ACC112 (cell line): ENCODE data around the gene KCNJ16.

ENCODE experiments used
- H2AFZ ChIP-seq: fragments of 200-600 bp; sonication (generic); one replicate; pipeline ENCODE4 v1.6.0; 2017; ENCODE audit warnings: antibody characterized with exemption, low read length; ENCODE audit not compliant: unreplicated experiment
- H3K27ac ChIP-seq: fragments of 200-600 bp; sonication (generic); 2 replicates; pipeline ENCODE4 v1.5.1; 2014; ENCODE audit warnings: low read depth, mild to moderate bottlenecking, antibody characterized with exemption, low read length, moderate library complexity
- H3K27me3 ChIP-seq: fragments of 200-600 bp; sonication (generic); 2 replicates; pipeline ENCODE4 v1.6.1; 2014; ENCODE audit warnings: mild to moderate bottlenecking, antibody characterized with exemption, low read length, moderate library complexity, mixed read lengths; ENCODE audit not compliant: insufficient read depth
- H3K36me3 ChIP-seq: fragments of 200-600 bp; sonication (generic); 2 replicates; pipeline ENCODE4 v1.6.1; 2016; ENCODE audit warnings: mild to moderate bottlenecking, antibody characterized with exemption, low read length, moderate library complexity, mixed read lengths; ENCODE audit not compliant: insufficient read depth
- H3K4me1 ChIP-seq: fragments of 200-600 bp; sonication (generic); one replicate; pipeline ENCODE4 v1.6.1; 2016; ENCODE audit warnings: low read length, mixed read lengths; ENCODE audit not compliant: insufficient read depth, unreplicated experiment, control insufficient read depth
- H3K4me3 ChIP-seq: fragments of 200-600 bp; sonication (generic); 2 replicates; pipeline ENCODE4 v1.5.1; 2014; ENCODE audit warnings: mild to moderate bottlenecking, low read depth, low read length
- H3K79me2 ChIP-seq: fragments of 200-600 bp; sonication (generic); one replicate; pipeline ENCODE4 v1.6.0; 2016; ENCODE audit warnings: low read length; ENCODE audit not compliant: control insufficient read depth, unreplicated experiment, insufficient read depth

KCNJ16 gene

GRCh38 chr17:70074956-70075355, at the start of gene KCNJ16:
Gene KCNJ16, plus strand, starts transcription at chr17:70075225. Its CDS starts 56,863 bp downstream, at chr17:70132088.
- no peaks in the 10 kb centered on the region for H3K27me3 ChIP-seq
- H3K79me2 ChIP-seq: no peaks in the 10 kb centered on the region
- no peak within 1 kb of the TSS for H3K27ac ChIP-seq
- H3K4me3 ChIP-seq: no peak within 1 kb of the TSS
- H2AFZ ChIP-seq: no peak within 1 kb of the TSS
- H3K4me1 ChIP-seq: peaks cover 4% of the 10 kb centered on the region
- H3K36me3 ChIP-seq: no peaks in the 10 kb centered on the region

DNA sequence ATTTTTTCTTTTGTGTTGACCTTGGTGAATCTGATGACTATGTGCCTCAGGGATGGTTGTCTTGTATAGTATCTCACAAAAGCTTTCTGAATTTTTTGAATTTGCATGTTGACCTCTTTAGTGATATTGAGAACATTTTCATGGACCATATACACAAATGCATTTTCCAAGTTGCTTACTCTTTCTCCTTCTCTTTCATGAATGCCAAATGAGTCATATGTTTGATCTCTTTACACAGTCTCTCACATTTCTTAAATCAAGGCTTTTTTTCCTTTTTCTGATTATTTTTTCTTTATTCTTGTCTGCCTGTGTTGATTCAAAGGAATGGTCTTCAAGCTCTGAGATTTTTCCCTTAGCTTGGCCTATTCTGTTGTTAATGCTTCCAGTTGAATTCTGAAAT, 46.6 kb upstream of the KCNJ16 start:
- Histone ChIP-seq H3K79me2 (no peaks in the 10 kb centered on the region), H3K4me3 (no peak overlapping the region), H3K4me1 (peaks cover 4% of the 10 kb centered on the region), H3K27me3 (no peaks in the 10 kb centered on the region), H3K36me3 (no peaks in the 10 kb centered on the region), H3K27ac (no peak overlapping the region), H2AFZ (peak overlapping the region; percentile 12)

DNA sequence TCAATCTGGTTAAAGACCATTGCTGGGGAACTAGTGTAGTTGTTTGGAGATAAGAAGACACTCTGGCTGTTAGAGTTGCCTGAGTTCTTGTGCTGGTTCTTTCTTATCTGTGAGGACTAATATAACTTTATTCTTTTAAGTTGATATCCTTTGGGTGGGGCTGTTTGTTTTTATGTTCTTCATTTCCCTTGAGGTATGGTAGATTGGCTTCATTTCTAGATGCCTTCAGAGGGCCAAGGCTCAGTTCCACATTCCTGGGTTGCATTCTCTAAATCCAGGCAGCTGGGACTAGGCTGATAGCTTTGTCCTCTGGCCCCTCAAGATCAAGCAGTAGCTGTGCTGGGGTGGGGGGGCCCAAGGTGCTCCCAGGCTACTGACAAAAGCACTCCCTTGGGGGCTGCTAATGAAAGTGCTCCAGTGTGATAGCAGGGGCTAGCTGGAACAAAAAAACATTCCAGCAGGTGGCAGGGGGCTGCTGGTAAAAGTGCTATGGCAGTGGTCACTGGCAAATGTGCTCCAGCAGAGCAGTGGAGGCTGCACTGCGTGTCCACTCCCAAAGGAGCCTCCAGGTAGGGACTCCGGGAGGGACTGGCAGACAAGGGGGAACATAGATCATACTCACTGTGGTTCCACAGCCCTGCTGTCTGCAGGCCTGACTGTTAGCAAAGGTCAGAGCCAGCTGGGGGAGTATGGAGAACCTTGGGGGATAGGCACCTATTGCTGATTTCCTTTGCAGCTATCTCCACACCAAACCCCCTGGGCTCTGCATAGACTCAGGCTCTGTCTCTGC, 45.9 kb upstream of the KCNJ16 start:
- Histone ChIP-seq H3K79me2 (no peaks in the 10 kb centered on the region), H3K36me3 (no peaks in the 10 kb centered on the region), H3K27me3 (no peaks in the 10 kb centered on the region), H2AFZ (peak overlapping the region; percentile 12), H3K27ac (no peak overlapping the region), H3K4me3 (no peak overlapping the region), H3K4me1 (peaks cover 4% of the 10 kb centered on the region)

DNA sequence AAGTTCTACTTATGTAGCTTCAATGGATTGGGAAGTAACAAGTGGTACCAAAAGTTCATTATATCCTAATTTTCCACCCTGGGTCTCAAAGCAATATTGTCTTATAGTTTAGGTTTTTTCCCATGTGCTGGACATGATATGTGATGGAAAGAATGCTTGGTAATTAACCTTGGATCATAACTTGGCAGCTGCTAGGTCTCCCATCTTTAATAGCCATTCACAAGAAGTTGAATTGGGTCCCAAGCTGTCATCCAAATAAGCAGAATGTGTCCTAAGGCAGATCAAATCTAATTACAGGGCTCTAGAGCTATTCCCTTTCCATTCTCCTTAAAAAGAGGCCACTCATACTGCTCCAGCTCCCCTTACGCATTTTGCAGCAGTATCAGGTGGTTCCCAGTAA, 44.7 kb upstream of the KCNJ16 start:
- Histone ChIP-seq H3K27me3 (no peaks in the 10 kb centered on the region), H2AFZ (no peak overlapping the region), H3K27ac (no peak overlapping the region), H3K79me2 (no peaks in the 10 kb centered on the region), H3K36me3 (no peaks in the 10 kb centered on the region), H3K4me1 (peaks cover 4% of the 10 kb centered on the region), H3K4me3 (no peak overlapping the region)

DNA sequence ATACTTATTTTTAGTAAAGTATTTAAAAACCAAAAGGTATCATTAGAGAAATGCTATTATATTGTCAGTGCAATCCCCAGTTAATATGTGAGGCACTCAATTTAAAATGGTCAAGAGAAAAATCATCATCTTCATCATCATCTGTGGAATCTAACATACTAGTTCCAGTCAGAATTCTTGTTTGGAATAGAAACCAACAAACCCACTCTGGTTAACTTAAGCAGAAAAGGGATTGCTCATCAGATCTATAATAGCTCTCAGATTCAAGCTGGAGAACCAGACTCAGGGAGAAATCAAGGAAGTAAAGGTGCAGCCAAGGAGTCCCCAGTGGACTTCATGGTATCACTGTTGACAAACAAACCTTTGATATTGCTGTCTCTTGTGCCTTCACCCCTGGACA, 43.7 kb upstream of the KCNJ16 start:
- Histone ChIP-seq H3K4me1 (peaks cover 4% of the 10 kb centered on the region), H2AFZ (no peak overlapping the region)

GRCh38 chr17:70033165-70033564, 41.9 kb upstream of the KCNJ16 start:
- Histone ChIP-seq H3K4me3 (no peak overlapping the region), H3K27ac (no peak overlapping the region), H3K36me3 (no peaks in the 10 kb centered on the region), H3K4me1 (peaks cover 4% of the 10 kb centered on the region), H2AFZ (no peak overlapping the region), H3K79me2 (no peaks in the 10 kb centered on the region), H3K27me3 (no peaks in the 10 kb centered on the region)

More for the DNA sequence above, 43.7 kb upstream of the KCNJ16 start:
- H3K27me3 ChIP-seq: no peaks in the 10 kb centered on the region
- H3K4me3 ChIP-seq: no peak overlapping the region
- H3K79me2 ChIP-seq: no peaks in the 10 kb centered on the region
- no peak overlapping the region for H3K27ac ChIP-seq
- no peaks in the 10 kb centered on the region for H3K36me3 ChIP-seq

- no peaks in the 10 kb centered on the region for H3K36me3 ChIP-seq
- no peak overlapping the region for H2AFZ ChIP-seq
- H3K4me3 ChIP-seq: no peak overlapping the region
- H3K27ac ChIP-seq: no peak overlapping the region
- no peaks in the 10 kb centered on the region for H3K4me1 ChIP-seq
- H3K79me2 ChIP-seq: no peaks in the 10 kb centered on the region
- H3K27me3 ChIP-seq: no peaks in the 10 kb centered on the region
Measured at GRCh38 chr17:70034158-70034557, 40.9 kb upstream of the KCNJ16 start.

DNA sequence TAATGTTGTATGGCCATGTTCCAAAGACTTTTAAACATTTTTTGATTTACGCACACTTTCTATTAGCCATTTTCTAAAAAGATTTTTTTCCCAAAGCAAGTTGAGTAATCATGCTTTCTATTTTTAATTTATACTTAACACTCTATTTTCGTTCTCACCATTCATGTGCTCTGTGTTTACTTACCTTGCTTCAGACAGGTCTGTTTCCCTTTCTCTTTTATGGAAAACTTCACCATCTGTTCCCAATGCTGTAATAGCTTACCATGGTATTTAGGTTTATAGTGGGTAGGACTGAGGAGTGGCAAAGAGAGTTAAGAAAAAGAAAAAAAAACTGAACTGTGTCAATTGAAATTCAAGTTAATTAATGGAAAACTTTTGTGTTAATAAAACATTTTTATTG, 37.5 kb upstream of the KCNJ16 start:
- H3K4me3 ChIP-seq: no peak overlapping the region
- no peak overlapping the region for H2AFZ ChIP-seq
- H3K27me3 ChIP-seq: no peaks in the 10 kb centered on the region
- H3K36me3 ChIP-seq: no peaks in the 10 kb centered on the region
- H3K4me1 ChIP-seq: peaks cover 13% of the 10 kb centered on the region
- no peaks in the 10 kb centered on the region for H3K79me2 ChIP-seq
- H3K27ac ChIP-seq: no peak overlapping the region

DNA sequence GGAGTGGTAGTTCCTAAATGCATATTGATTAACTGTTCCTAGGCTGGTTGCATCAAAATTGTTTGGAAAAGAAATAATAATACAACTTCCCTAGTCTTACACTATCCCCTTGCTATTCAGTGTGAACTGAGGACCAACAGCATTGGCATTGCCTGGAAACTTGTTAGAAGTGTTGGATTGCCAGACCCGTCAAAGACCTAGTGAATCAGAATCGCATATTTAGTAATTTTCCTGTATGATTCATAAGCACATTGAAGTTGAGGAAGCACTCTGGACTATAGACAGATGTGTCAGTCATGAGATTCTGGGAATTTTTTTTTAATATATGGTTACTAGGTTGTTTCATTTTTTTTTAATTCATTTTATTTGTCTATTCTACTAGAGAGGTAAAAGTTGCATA, 34.7 kb upstream of the KCNJ16 start:
- no peaks in the 10 kb centered on the region for H3K79me2 ChIP-seq
- peaks cover 13% of the 10 kb centered on the region for H3K4me1 ChIP-seq
- H3K36me3 ChIP-seq: no peaks in the 10 kb centered on the region
- no peak overlapping the region for H3K4me3 ChIP-seq
- H3K27me3 ChIP-seq: no peaks in the 10 kb centered on the region
- H2AFZ ChIP-seq: no peak overlapping the region
- H3K27ac ChIP-seq: no peak overlapping the region

DNA sequence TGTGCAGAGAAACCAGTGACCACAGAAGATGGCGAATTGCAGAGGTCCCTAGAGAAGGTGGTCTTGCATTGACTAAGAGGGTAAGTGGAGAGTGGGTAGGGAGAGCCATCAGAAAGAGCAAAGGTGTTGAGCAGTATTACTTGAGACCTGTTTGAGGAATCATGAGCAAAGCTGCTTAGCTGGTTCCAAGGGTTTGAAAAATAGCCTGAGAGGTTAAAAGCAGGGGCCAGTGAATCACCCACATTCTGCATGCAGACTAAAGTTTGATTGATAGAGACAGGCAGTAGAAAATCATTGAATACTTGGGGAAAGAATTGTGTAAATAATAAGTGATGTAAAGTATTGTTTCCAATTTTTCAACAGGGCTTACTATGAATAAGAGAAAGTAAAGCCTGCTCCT, 34.0 kb upstream of the KCNJ16 start:
- H3K27me3 ChIP-seq: no peaks in the 10 kb centered on the region
- H3K4me1 ChIP-seq: peaks cover 13% of the 10 kb centered on the region
- H3K36me3 ChIP-seq: no peaks in the 10 kb centered on the region
- H3K27ac ChIP-seq: no peak overlapping the region
- no peak overlapping the region for H3K4me3 ChIP-seq
- H2AFZ ChIP-seq: no peak overlapping the region
- H3K79me2 ChIP-seq: no peaks in the 10 kb centered on the region

- H3K27ac ChIP-seq: no peak overlapping the region
- no peak overlapping the region for H3K4me3 ChIP-seq
- H3K4me1 ChIP-seq: peaks cover 13% of the 10 kb centered on the region
- H2AFZ ChIP-seq: no peak overlapping the region
- H3K27me3 ChIP-seq: no peaks in the 10 kb centered on the region
- no peaks in the 10 kb centered on the region for H3K36me3 ChIP-seq
- no peaks in the 10 kb centered on the region for H3K79me2 ChIP-seq
Measured at GRCh38 chr17:70041540-70041939, 33.5 kb upstream of the KCNJ16 start.
